HG03060 (cell line): ENCODE measurements around the gene PPP2R1A.
"Not testable (repeated sequence)": the region's sequence is repeated elsewhere in the genome, so short reads cannot be mapped to it uniquely, and the experiment has no call there.

Experiments used
- ATAC-seq: cut with Tn5 transposase; IDR thresholded peaks from one replicate; pipeline ENCODE4 v1.9.1; 2021; ENCODE audit warnings: low read depth, moderate number of reproducible peaks; ENCODE audit not compliant: unreplicated experiment

Gene PPP2R1A

DNA sequence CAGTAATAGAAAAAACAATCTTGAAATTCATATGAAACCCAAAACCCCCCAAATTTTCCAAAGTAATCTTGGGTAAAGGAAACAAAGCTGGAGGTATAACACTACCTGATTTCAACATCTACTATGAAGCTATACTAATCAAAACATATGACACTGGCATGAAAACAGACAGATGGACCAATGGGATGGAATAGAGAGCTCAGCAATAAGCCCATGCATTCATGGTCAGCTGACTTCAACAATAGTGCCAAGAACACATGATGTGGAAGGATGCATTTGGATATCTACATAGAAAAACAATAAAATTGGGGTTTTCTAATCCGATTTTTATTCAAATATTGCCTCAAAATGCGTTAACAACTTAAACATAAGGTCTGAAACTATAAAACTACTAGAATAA is 47.3 kb downstream of the PPP2R1A start:
- no peak for ATAC-seq

- ATAC-seq = no peak
Observed at GRCh38 chr19:52237771-52238400, 48.0 kb downstream of the PPP2R1A start.

DNA sequence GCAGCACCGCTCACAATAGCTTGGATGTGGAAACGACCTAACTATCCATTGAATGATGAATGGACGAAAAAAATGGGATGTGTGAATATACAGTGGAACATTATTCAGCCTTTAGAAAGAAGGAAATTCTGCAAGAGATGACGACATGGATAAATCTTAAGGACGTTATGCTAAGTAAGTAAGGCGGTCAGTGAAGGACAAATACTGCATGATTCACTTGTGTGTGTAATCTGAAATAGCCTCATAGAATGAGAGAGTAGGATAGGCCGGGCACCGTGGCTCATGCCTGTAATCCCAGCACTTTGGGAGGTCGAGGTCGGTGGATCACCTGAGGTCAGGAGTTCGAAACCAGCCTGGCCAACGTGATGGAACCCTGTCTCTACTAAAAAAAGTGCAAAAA is 54.2 kb downstream of the PPP2R1A start:
- no peak for ATAC-seq

DNA sequence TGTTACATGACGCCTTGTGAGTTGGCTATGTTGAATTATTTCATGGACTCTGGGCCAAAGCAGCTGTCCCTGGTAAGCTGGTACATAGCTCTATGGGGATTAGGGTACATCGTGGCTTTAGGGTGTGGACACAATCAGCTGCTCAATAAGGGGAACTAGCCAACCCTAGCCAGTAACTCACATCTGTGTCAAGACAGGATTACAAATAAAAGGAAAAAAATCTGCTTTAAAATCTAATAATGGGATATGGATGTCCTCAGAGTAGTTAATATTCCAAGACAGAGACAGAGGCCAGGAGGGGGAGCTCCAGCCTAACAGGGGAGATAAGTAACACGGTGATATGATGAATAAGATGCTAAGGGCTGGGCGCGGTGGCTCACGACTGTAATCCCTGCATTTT is 58.4 kb downstream of the PPP2R1A start:
- ATAC-seq = no peak

DNA sequence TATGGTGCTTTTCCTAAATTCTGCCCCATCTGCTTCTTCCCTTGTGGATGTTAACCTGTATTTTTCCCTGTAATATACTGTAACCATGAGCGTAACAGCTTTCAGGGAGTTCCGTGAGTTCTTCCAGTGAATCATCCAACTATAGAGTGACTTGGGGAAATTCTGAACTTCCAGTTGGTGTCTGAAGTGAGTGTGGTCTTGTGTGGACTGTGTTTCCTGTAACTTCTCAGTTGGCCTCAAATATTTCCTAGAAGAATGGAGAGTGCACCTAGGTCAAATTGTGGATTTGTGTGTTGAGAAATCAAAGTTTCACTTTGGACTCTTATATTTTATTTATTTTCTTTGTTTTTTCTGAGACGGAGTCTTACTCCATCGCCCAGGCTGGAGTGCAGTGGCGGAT is 68.6 kb downstream of the PPP2R1A start:
- ATAC-seq = no peak

DNA sequence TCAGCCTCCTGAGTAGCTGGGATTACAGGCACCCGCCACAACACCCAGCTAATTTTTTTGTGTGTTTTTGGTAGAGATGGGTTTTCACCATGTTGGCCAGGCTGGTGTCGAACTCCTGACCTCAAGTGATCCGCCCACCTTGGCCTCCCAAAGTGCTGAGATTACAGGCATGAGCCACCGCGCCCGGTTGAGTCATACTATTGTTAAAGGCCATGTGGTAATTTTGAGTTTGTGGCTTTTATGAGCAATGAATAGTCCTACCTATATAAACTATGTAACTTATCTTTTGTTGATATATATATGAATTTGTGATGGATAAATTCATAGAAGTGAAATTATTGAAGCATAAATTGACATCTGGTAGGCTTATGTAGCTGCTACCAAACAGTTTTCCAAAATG is 75.7 kb downstream of the PPP2R1A start:
- not testable (repeated sequence) for ATAC-seq

DNA sequence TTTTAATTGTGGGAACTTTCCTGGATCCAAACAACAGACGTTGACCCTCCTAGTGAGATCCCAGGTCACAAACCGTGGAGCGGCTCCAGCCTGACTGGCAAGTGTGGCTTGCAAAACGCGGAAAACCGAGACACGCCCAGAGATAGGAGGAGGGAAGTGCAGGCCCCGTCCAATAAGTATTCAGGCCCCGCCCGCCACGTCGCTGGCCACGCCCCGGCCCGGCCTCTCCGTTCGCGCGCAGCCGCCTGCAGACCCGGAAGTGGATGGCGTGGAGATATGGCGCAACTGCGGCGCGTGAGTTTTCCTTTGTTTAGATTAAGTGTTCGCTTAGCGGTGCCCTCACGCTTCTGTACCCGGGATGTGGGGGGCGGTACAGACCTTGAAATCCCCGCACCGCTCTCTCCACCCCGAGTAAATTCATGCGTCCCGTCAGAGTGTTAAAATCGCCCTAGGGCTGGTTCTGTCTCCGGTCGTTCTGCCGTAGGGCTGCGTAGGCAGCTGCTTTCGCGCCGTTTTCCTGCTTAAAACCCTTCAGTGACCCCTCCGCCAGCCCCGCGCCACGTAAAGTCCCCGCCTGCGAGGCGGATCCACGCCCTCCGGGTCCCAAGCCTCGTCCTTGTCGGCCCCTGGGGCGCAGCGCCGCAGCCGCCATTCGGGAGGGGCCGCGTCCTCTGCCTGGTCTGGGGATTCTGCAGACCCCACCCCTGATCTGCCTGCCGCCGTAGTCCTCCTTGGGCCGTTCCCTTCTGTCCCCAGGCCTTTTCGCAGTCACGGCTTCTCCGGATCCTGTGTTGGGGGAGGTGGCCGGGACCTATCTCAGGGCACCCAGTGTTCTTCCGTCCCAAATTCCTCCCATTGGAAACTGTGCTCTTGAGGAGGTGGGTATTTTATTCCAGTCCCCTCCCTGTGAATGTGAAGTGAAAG is 79.7 kb downstream of the PPP2R1A start, which contains the start of gene ZNF766:
Gene ZNF766, plus strand, starts transcription at position 250 of the 924 bp plus-strand sequence. Its CDS starts 27 bp downstream, at position 277.
- ATAC-seq = peak; percentile 88

DNA sequence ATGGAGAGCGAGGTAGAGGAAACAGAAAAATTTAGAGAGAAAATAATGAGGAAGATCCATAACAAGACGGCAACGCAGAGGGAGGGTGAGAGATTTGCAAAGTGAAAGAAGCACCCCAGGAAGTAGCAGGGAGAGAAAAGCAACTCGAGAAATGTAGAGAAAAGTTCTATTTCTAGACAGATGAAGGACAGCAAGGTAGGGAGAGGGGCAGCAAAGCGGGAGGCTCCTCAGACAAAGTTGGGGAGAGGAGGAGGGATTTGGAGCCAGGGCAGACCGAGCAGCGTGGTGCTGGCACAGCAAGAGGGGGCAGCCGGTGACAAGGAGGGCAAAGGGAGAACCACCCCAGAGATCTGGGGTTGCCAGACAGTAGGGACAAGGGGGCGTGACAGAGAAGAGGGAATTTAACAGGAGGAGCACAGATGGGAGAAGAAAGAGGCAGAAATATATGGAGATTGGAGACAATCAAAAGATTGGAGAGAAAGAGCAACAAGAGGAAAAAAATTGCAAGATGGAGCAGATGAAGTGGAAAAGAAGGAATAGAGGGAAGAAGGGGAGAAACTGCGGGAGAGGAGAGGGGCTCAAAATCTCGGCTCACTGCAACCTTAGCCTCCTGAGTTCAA is 80.5 kb downstream of the PPP2R1A start:
- no peak for ATAC-seq

GRCh38 chr19:52273301-52273700 is 83.4 kb downstream of the PPP2R1A start:
- ATAC-seq = no peak

- no peak for ATAC-seq
Observed at GRCh38 chr19:52274191-52274590, 84.3 kb downstream of the PPP2R1A start.

DNA sequence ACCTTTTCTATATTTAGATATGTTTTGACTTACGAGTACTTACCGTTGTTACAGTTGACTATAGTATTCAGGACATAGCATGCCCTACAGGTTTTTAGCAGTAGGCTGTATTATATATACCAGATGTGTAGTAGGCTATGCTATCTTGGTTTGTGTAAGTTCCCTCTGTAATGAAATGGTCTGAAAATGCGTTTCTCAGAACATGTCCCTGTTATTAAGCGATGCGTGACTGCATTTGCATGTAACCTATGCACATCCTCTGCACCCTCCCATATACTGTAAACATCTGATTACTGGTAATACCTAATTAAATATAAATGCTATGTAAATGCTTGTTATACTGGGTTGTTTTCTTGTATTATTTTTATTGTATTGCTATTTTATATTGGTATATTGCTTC is 86.1 kb downstream of the PPP2R1A start:
- no peak for ATAC-seq

GRCh38 chr19:52277471-52277870 is 87.6 kb downstream of the PPP2R1A start:
- no peak for ATAC-seq
